ENCODE results near the gene ABCC4.

ABCC4 gene

DNA sequence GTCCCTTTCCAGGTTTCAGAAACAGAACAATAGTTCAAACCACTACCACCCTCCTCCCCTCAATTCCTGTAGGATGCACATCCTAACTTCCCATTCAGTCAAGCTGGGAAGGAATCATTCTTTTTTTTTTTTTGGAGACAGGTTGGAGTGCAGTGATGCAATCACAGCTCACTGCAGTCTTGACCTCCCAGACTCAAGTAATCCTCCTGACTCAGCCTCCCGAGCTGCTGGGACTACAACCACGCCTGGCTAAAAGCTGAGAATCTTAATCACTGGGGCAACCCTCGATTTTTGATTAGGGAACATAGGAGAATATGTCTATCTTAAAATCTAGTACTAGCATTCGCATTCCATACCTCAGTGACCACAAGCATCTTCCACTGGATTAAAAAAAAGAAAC, 146.2 kb downstream of the ABCC4 start:
- DNase-seq (ENCODE audit: low read depth): no peak

DNA sequence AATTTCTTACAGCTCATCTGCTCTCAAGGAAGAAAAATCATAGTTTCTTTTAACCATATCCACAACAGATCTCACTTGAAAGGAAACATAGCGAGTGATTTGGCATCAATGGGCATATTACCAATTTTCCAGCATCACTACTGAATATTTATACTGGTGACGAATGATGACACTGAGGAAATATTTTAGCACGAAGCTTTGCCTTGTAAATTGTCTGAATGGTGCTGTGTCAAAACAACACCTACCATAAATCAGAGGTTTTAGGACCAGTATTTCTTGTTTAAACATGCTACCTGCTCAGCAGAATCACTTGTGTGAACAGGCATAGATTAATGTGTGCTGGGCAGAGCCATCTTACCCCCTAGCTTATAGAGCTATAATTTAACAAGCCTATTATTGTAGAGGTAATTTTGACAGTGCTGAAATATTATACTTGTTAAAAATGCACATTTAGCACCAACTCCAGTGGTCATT, 146.8 kb downstream of the ABCC4 start:
- DNase-seq (ENCODE audit: low read depth): no peak

DNA sequence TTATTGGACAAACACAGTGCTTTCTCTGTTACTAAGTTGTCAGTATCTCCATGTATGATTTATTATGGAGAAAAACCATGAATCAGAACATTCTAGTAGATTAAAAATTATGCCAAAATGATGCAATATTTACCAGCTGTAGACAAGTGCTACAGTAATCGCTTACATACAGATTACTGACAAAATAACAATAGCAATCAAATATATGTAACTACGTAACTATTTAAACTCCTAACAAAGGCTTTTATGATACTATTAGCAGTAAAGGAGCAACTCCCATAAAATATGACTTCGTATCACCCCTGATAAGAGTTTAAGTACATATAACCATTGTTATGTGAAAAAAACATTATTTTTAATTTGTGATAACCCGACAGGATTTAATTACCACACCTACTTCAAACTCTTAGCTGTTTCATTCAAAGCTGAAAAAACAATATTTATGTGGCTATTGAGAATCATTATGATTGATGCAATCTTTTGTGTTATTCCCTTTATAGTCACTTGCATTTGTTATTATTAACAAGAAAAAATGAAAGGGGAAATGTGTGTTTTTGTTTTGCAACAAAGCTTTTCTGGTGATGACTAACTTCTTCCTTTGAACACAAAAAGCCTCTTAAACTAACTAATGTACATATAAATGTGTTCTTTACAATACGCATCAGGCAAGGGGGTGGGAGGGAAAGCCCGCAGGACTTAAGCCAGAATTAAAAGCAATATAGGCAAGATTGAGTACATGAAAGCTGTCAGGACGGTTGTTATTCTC, 147.4 kb downstream of the ABCC4 start:
- no peak for DNase-seq (ENCODE audit: low read depth)

DNA sequence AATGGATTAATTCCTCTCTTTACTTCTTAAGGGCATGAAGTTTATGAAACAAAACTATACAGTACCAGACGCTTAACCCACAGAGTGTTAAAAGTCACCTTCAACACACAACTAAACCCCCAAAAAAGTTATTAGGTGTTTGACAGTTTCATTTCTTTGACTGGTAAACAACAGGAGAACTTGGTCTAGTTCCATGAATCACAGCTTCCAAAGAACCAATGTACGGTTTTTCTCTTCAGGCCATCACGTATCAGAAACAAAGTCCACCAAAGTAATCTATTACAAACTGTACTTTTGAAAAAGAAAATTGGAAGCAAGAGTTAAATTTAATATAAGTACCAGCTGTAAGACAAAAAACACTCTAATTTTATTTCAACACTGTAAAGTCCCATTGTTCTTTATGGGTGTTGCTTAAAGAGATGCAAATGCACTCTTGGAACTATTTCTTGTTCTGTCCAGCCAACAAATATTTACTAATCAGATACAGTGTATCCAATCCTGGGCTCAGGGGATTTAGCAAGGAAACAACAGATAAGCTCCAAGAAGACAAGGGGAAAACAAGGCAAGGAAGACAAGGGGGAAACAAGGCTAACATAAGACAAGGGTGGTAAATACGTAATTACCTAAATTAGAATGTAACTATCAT, 149.2 kb downstream of the ABCC4 start:
- DNase-seq (ENCODE audit: low read depth): no peak

DNA sequence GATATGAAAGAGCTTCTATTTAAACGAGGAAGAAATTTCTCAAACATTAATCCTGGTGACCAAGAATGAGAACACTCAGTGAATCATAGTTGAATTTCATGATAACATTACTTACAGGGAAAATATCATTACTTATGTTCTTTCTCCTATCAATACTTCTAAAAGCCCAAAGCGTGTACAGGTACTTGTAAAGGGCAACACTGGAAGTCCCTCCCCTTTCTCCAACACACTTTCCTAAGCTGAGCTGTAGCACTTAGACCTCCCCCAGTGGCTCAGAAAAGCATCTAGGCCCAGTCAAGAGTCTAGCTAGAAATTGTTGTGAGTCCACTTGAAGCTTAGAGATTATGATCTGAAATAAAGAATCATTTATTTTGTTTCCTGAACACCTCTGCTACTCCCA, 150.7 kb downstream of the ABCC4 start:
- no peak for DNase-seq (ENCODE audit: low read depth)

DNA sequence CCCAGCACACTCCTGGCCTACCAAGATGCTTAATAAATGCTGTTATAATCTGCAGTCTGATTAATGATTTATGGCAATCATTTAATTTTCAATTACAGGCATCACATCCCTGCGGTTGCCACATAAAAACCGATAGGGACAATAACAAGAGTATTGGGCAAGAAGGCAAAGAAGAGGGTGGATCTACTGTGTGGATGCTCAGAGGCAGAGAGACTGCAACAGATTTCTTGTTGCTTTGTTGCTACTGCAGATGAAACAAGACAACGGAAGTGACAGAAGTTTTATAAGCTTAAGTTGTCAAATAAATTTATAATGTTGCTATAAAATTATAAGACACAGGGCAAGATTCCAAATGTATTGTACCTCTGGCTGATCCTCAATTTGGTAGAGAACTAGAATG, 154.8 kb downstream of the ABCC4 start:
- no peak for DNase-seq (ENCODE audit: low read depth)

DNA sequence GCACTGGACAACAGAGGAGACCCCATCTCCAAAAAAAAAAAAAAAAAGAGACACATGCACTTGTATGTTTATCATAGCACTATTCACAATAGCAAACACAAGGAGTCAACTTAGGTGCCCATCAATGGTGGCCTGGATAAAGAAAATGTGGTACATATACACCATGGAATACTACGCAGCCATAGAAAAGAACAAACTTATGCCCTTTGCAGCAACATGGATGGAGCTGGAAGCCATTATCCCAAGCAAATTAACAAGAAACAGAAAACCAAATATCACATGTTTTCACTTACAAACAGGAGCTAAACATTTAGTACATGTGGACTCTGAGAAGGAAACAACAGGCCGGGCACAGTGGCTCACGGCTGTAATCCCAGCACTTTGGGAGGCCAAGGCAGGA, 155.7 kb downstream of the ABCC4 start:
- DNase-seq (ENCODE audit: low read depth): no peak

DNA sequence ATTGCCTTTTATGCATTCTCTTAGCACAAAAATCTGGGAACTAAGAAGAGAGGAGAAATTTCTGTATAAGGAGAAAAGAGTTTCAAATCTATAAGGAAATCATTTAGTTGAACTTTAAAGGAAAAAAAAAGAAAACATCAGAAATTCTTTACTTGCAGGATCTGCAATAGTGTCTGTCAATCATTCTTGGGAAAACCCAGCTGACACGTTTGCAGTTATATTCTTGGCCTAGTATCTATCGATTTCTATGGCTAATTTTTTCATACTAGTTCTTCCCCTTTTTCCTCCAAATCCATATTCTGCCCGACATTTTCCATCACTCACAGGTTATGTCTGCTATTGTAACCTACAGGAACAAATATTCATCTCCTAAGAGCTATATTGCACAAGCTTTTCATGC, 160.7 kb downstream of the ABCC4 start:
- no peak for DNase-seq (ENCODE audit: low read depth)

DNA sequence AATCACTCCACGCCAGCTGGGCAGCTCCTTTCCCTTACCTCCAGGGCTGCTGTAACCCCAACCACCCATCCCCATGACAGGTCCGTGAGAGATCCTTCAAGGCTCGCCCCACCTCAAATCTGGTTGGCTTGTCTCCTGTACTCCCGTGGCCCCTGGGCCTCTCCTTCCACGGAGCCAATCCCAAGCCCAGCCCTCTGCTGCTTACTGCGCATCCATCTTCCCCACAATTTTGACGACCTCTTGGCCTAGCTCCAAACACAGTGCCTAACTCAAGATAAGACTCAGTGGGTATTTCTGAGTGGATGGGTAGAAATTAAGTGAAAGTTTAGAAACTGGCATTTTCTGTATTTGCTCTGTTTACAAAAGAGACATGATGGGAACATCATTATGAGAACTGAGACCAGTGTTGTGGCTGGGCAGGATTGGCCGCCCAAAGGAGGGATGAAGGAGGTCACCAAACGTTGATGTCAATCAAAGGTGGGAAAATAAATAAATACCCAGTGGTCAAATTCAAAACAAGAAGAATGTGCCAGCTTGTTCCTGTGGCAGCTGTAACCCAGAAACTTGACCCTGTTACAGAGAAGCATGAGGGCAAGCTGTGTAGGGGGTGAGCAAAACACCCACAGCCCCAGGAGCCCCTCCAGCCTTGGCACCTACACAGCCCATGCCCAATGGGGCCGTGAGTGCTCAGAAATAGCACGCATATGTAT, 162.2 kb downstream of the ABCC4 start:
- DNase-seq (ENCODE audit: low read depth): no peak

DNA sequence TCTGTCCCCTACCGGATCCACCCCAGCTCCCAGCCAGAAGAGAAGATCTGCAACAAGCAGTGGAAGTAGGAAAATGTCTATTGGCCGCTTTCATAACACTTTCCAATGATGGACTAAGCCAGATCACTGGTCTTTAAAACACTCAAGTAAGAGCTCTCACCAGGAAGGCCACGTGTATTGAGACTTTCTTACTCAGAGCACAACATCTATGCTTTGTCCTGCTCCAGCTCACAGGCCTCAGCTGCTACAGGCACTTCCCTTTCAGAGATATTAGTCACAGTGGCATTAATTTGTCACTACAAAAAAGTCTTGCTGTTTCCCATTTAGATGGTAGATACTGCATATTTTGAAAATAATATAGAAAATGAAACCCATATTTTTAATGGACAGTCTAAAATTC, 164.2 kb downstream of the ABCC4 start:
- no peak for DNase-seq (ENCODE audit: low read depth)

DNA sequence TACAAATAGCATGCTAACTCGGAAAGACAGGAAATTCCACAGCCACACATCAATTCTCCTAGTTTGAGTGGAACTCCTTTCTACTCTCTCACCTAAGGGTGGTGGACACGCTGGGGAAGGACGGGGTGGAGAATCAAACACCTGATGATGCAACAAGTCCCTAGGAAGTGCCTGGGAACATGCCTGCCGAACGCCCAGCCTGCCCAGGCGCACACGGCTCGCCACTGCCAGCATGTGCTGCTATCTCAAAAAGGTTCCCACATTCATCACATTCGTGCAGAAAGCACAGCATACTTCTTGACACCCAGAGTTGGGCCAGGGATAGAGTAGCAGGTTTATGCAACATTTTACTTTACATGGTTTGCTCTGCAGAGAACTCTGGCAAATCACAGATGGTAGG, 164.6 kb downstream of the ABCC4 start:
- no peak for DNase-seq (ENCODE audit: low read depth)

DNA sequence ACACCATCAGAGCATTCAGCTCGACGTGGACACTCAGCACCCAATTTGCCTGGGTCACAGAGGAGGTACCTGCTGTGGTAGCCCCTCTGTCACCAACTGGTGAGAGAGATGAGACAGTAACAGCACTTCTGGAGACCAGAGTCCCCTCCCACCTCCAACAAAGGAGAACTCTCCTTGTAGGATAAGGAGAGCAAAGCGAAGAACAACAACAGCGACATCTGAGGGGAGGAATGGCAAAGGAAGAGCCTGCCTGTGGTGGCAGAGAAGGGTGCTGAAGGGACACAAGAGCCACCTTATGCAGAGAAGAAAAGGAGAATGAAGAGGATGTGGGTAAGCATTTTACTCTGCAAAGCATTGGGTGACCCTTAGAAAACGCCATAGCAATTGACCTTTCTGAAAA, 167.8 kb downstream of the ABCC4 start:
- no peak for DNase-seq (ENCODE audit: low read depth)

DNA sequence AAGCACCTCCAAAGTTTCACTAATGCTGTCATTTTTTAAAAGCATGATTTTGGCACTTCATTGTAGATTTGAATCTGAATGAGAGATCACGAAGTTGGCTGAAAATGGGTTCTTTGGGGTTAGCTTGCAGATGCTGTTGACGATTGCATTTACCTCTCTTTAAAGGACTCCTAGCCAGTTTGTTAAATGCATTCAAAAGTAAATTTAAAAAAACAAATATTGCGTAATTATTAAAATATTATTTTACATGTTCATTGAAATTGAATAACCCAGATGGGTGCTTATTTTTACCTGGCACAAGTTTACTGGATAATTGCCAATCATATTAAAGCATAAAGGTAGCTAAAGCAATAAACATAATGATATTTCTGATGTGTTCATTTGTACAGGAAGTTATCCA, 172.2 kb downstream of the ABCC4 start:
- no peak for DNase-seq (ENCODE audit: low read depth)

DNA sequence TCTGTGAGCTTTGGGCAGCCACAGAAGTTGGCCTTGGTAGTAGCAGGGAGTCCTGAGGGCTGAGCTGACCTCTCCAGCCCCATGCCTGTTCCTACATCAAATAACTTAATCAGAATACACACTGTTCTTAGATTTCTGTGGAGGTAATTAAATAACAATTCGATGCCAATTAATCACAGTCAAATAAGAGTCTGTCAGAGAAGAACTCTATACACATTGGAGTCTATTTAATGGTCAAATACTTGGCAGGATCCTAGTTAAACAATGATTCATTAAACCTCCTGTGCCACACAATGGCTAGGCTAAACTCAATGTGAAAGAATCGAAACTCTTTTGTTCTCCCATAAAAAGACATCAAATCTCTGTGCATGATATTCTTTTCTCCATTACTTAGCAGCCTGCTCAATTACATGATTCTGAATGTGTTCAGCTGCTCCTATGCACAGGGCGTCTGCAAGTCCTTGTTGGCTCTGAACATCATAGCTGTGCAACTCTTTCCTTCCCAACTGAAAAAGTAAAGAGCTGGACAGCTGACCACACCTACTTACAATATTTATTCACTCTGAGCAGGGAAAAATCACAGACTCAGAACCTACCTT, 173.1 kb downstream of the ABCC4 start:
- DNase-seq (ENCODE audit: low read depth): no peak

DNA sequence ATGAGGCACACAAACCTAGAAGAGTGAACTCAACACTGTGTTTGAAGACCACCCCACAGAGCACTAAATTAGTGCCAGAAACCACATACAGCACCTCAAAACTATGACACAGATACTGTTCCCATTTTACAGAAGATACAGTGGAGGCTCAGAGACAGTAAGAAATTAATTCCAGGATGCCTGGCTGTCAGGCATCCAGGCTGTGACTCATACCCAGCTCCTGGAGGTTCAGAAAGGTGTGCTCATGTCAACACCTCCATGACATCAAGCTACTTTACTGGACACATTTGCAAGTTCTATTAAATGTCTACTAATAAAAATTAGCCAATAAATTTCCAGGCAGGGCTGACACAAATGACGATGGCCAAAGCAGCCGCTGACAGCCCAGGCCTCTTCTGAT, 176.3 kb downstream of the ABCC4 start:
- no peak for DNase-seq (ENCODE audit: low read depth)

DNA sequence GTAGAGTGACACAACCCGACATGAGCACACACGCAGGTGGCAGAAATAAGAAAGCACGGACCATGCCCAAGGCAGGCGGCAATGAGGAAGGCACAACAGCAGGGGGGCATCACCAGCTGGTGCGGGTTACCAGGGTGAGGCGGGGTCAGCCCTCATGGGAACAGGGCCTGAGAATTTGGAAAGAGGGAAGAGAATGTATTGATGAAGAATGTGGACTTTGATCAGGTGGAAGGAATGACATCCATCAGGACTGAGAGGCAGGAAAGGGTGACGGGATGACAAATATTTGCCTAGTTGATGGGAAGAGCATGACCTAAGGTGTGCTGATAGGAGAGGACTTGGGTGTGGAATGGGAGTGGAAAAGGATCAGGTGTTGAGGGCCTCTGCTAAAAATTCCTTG, 177.5 kb downstream of the ABCC4 start:
- no peak for DNase-seq (ENCODE audit: low read depth)

DNA sequence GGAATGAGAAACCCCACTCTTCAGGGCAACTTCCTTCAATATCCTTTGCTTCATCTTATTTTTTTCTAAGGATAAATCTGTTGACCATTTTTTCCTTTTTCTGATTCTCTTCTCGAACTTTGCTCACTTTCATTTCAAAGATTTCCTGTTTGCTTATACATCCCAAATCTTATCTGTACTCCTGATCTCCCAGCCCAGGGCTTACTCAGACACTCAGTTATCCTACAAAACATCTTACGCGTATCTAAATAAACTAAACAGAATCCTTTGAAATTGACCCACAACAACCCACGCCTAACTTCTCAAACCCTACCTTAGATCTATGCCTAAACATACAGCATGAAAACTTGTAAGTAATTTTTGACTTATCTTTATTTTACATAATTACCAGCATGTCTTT, 179.2 kb downstream of the ABCC4 start:
- no peak for DNase-seq (ENCODE audit: low read depth)

DNA sequence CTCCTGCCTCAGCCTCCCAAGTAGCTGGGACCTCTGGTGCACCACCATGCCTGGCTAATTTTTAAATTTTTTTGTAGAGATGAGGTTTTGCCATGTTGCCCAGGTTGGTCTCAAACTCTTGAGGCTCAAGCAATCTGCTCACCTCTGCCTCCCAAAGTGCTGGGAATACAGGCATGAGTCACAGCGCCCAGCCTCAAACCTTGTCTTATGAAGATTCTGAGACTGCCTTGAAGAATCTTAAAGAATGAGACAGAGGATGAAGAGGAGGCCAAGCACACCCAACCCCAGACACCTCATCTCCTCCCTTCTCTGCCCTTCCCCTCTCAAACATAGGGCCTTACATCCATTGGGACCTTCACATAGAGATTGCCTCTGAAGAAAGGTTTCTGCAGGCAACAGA, 179.7 kb downstream of the ABCC4 start:
- DNase-seq (ENCODE audit: low read depth): no peak

DNA sequence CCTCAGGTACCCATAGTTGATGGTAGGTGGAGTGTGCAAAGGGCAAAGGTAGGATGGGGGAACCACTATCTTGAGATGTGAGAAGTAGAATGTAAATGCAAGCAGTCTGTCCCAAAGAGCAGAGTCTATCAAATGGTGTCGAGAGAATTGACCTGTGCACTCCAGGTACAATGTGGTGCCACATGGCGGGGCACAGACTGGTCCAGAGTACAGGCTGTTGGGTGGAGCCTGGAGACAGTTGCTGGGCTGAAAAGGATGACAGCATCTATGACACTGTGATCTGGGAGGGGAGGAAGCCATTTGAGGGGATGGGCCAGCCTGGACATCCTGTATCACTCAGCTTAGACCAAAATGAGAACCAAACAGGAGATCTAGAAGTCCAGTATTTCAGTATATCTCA, 180.6 kb downstream of the ABCC4 start:
- DNase-seq (ENCODE audit: low read depth): no peak

DNA sequence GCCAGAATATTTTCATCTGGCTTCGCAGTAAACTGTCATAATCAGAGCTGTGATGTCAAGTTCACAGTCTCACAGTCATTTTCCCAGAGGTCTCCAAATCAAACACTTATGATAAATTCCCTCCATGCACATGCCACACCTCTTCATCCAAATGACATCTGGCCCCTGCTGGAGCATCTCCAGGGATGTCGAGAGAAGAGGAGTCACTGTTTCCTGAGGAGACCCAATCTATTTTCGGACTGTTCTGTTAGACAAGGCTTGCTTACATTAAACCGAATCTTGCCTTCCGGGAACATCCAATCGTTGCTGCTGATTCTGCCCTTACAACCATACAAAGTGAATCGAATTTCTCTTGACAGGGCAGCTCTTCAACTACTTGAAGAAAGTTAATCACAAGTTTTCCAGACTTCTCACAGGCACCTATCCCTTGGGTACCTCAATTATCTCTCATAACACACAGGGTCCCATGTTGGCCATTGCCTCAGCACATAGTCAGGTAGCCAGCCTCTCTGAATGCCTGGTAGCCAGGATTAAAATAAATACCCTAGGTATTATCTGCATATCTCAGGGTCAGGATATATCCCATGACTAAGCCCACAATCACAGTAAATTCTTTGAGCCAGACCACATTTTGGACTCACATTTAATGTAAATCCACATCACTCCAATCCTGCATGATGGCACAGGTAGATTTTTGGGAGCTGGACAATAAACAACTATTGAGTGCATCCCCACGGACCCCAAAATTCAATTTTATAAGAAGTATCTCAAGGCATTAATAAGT, 182.5 kb downstream of the ABCC4 start:
- no peak for DNase-seq (ENCODE audit: low read depth)

DNA sequence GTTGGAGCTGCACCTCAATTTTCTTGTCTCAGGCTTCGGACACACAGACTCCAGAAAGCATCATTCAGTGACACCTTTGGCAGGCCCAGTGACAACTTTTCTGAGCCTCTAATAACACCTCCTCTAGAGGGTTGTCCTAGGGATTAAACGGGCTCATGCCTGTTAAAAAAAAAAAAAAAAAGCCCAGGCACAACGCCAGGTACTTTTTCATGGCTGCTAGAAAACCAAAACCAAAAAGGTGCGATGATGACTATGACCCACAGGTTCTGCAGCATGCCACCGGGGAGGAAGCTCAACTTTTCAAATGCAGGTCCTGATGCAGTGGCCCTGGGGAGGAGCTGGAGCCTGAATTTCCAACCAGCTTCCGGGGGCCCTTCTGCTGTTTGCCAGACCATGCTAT, 184.2 kb downstream of the ABCC4 start:
- no peak for DNase-seq (ENCODE audit: low read depth)

DNA sequence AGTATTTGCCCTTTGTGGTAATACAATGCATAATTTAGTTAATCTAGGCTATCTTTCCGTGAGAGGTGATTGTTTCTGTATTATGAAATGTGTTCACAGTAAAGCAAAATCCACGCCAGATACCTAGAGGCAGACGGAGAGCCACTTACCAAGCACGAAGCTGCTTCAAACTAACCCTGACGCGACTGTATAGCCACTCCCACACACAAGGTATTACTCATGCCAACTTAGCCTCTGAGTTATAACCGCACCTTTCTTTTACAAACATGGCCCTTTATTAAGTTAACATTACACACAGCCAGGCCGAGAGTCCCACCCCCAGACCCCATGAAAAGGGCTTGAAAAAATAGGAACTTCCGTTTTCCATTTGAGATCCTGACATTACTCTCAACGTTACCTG, 185.7 kb downstream of the ABCC4 start:
- DNase-seq (ENCODE audit: low read depth): no peak

All from T follicular helper cell (primary cell).